Measurements from ENCODE around the gene OR5AU1. TPM values are rescaled to one million over a fixed set of nuclear protein-coding genes. Genes with fewer than 3 reads are reported as not detected.

Gene OR5AU1
- total and polyA plus RNA-seq, 2 experiments from 2014 or later = not detected

GRCh38 chr14:21107283-21107800 is 48.5 kb downstream of the OR5AU1 start:
- WGBS (ENCODE audit: low lambda C conversion rate, missing lambda C conversion rate) = 77% methylated on average over 5 of the region's 5 CpGs
- no peaks in the 10 kb centered on the region for H4K20me1 ChIP-seq (ENCODE audit: insufficient read depth, poor library complexity, severe bottlenecking)
- no peaks in the 10 kb centered on the region for H3K9me2 ChIP-seq (replicated peaks; ENCODE audit: insufficient read depth)
- H3K4me1 ChIP-seq (ENCODE audit: insufficient read depth) = peaks cover 27% of the 10 kb centered on the region
- peak overlapping the region; percentile 99 for H3K27ac ChIP-seq
- no peaks in the 10 kb centered on the region for H3K27me3 ChIP-seq
- H3K4me3 ChIP-seq = no peak overlapping the region
- DNase-seq (ENCODE audit: low spot score) = no peak
- peaks cover 3% of the 10 kb centered on the region for H3K79me2 ChIP-seq
- no peak overlapping the region for H3K4me2 ChIP-seq
- peak overlapping the region; percentile 56 for H2AFZ ChIP-seq
- H3K36me3 ChIP-seq (replicated peaks; ENCODE audit: insufficient read depth, low read depth) = no peaks in the 10 kb centered on the region
- H3K9me3 ChIP-seq (ENCODE audit: low read depth) = no peaks in the 10 kb centered on the region
- TF ChIP-seq EZH2 (IDR thresholded peaks at IDR 0.05; ENCODE audit: borderline replicate concordance) = no peak
- no peak for TF ChIP-seq CTCF (IDR thresholded peaks at IDR 0.05; ENCODE audit: poor library complexity)
- TF ChIP-seq EZH2phosphoT487 (IDR thresholded peaks at IDR 0.05; ENCODE audit: low read depth, severe bottlenecking, unreplicated experiment) = no peak

GRCh38 chr14:21106498-21107282 is 49.2 kb downstream of the OR5AU1 start:
- H3K27me3 ChIP-seq = no peaks in the 10 kb centered on the region
- WGBS (ENCODE audit: low lambda C conversion rate, missing lambda C conversion rate) = 24% methylated on average over 11 of the region's 11 CpGs
- no peaks in the 10 kb centered on the region for H3K9me3 ChIP-seq (ENCODE audit: low read depth)
- H3K27ac ChIP-seq = peak overlapping the region; percentile 99
- H3K36me3 ChIP-seq (replicated peaks; ENCODE audit: insufficient read depth, low read depth) = no peaks in the 10 kb centered on the region
- H2AFZ ChIP-seq = peak overlapping the region; percentile 56
- no peaks in the 10 kb centered on the region for H3K9me2 ChIP-seq (replicated peaks; ENCODE audit: insufficient read depth)
- no peak overlapping the region for H3K4me3 ChIP-seq
- H3K79me2 ChIP-seq = peaks cover 3% of the 10 kb centered on the region
- TF ChIP-seq EZH2phosphoT487 (IDR thresholded peaks at IDR 0.05; ENCODE audit: low read depth, severe bottlenecking, unreplicated experiment) = no peak
- TF ChIP-seq CTCF (IDR thresholded peaks at IDR 0.05; ENCODE audit: poor library complexity) = peak; percentile 92
- no peak for TF ChIP-seq EZH2 (IDR thresholded peaks at IDR 0.05; ENCODE audit: borderline replicate concordance)
- H4K20me1 ChIP-seq (ENCODE audit: insufficient read depth, poor library complexity, severe bottlenecking) = no peaks in the 10 kb centered on the region
- peak overlapping the region; percentile 62 for H3K4me2 ChIP-seq
- peaks cover 32% of the 10 kb centered on the region for H3K4me1 ChIP-seq (ENCODE audit: insufficient read depth)
- peak; percentile 83 for DNase-seq (ENCODE audit: low spot score)

- peaks cover 3% of the 10 kb centered on the region for H3K79me2 ChIP-seq
- peak overlapping the region; percentile 99 for H3K27ac ChIP-seq
- H4K20me1 ChIP-seq (ENCODE audit: insufficient read depth, poor library complexity, severe bottlenecking) = no peaks in the 10 kb centered on the region
- no peak for TF ChIP-seq EZH2 (IDR thresholded peaks at IDR 0.05; ENCODE audit: borderline replicate concordance)
- H3K36me3 ChIP-seq (replicated peaks; ENCODE audit: insufficient read depth, low read depth) = no peaks in the 10 kb centered on the region
- DNase-seq (ENCODE audit: low spot score) = no peak
- H3K4me3 ChIP-seq = no peak overlapping the region
- H3K4me1 ChIP-seq (ENCODE audit: insufficient read depth) = peaks cover 36% of the 10 kb centered on the region
- H3K27me3 ChIP-seq = no peaks in the 10 kb centered on the region
- peak overlapping the region; percentile 62 for H3K4me2 ChIP-seq
- H3K9me3 ChIP-seq (ENCODE audit: low read depth) = no peaks in the 10 kb centered on the region
- H3K9me2 ChIP-seq (replicated peaks; ENCODE audit: insufficient read depth) = no peaks in the 10 kb centered on the region
- 67% methylated on average over 4 of the region's 4 CpGs for WGBS (ENCODE audit: low lambda C conversion rate, missing lambda C conversion rate)
- H2AFZ ChIP-seq = peak overlapping the region; percentile 56
Observed at GRCh38 chr14:21106176-21106497, 49.7 kb downstream of the OR5AU1 start.

GRCh38 chr14:21105095-21105494 is 50.8 kb downstream of the OR5AU1 start:
- Histone ChIP-seq H2AFZ (no peak overlapping the region), H3K27ac (peak overlapping the region; percentile 99), H3K4me3 (no peak overlapping the region), H3K27me3 (no peaks in the 10 kb centered on the region), H3K4me2 (peak overlapping the region; percentile 85), H3K79me2 (peaks cover 8% of the 10 kb centered on the region), H4K20me1 (ENCODE audit: insufficient read depth, poor library complexity, severe bottlenecking) (no peaks in the 10 kb centered on the region), H3K9me3 (ENCODE audit: low read depth) (no peaks in the 10 kb centered on the region), H3K36me3 (replicated peaks; ENCODE audit: insufficient read depth, low read depth) (no peaks in the 10 kb centered on the region), H3K9me2 (replicated peaks; ENCODE audit: insufficient read depth) (no peaks in the 10 kb centered on the region), H3K4me1 (ENCODE audit: insufficient read depth) (peaks cover 38% of the 10 kb centered on the region)
- DNase-seq (ENCODE audit: low spot score) = no peak
- TF ChIP-seq CTCF (IDR thresholded peaks at IDR 0.05; ENCODE audit: poor library complexity) (no peak), EZH2 (IDR thresholded peaks at IDR 0.05; ENCODE audit: borderline replicate concordance) (no peak), EZH2phosphoT487 (IDR thresholded peaks at IDR 0.05; ENCODE audit: low read depth, severe bottlenecking, unreplicated experiment) (no peak)
- WGBS (ENCODE audit: low lambda C conversion rate, missing lambda C conversion rate) = 85% methylated on average over 8 of the region's 8 CpGs

All from hepatocyte (in vitro differentiated cells).